Inflammatory macrophage treated with lipopolysaccharide for 1 hour (primary cell): Measurements from ENCODE around the gene MFSD2A.
"Not testable (repeated sequence)": the region's sequence is repeated elsewhere in the genome, so short reads cannot be mapped to it uniquely, and the experiment has no call there.

ENCODE experiments used
- DNase-seq, 2 donors: peaks; one replicate each; pipeline ENCODE4 v3.0.0-alpha.2; 2020 to 2022

The MFSD2A gene

GRCh38 chr1:39940980-39941871 lies 13.7 kb upstream of the MFSD2A start:
- DNase-seq, result no peak

GRCh38 chr1:39943471-39944290 lies 11.3 kb upstream of the MFSD2A start:
- DNase-seq, result no peak

GRCh38 chr1:39944410-39945112 lies 10.4 kb upstream of the MFSD2A start:
- no peak for DNase-seq

GRCh38 chr1:39946216-39946615 lies 8.7 kb upstream of the MFSD2A start:
- no peak for DNase-seq

GRCh38 chr1:39947260-39947659 lies 7.7 kb upstream of the MFSD2A start:
- DNase-seq, result no peak

- DNase-seq, result no peak
Observed at GRCh38 chr1:39949891-39950290, 5.1 kb upstream of the MFSD2A start.

GRCh38 chr1:39951926-39952325 lies 3.0 kb upstream of the MFSD2A start:
- DNase-seq, result peak in 1 of 2 donors; percentile 46

- peak in 1 of 2 donors; percentile 21 for DNase-seq
Observed at GRCh38 chr1:39952359-39953110, 2.4 kb upstream of the MFSD2A start.

- peak; percentile 78 to 90 for DNase-seq
Observed at GRCh38 chr1:39954324-39954869, 548 bp upstream of the MFSD2A start.

GRCh38 chr1:39955547-39956539 lies 898 bp downstream of the MFSD2A start:
- DNase-seq, result peak; percentile 97 to 99

GRCh38 chr1:39957299-39958015 lies 2.5 kb downstream of the MFSD2A start:
- no peak for DNase-seq

GRCh38 chr1:39958403-39959200 lies 3.7 kb downstream of the MFSD2A start:
- DNase-seq, result peak in 1 of 2 donors; percentile 53

GRCh38 chr1:39959651-39960333 lies 4.8 kb downstream of the MFSD2A start:
- DNase-seq, result no peak

- peak; percentile 38 to 59 for DNase-seq
Observed at GRCh38 chr1:39960431-39960958, 5.5 kb downstream of the MFSD2A start.

GRCh38 chr1:39962450-39962825 lies 7.5 kb downstream of the MFSD2A start:
- DNase-seq, result no peak

GRCh38 chr1:39962964-39963363 lies 8.0 kb downstream of the MFSD2A start:
- DNase-seq, result not testable (repeated sequence)

GRCh38 chr1:39964552-39964951 lies 9.6 kb downstream of the MFSD2A start:
- DNase-seq, result no peak

- DNase-seq, result no peak
Observed at GRCh38 chr1:39965044-39965443, 10.1 kb downstream of the MFSD2A start.
